ENCODE data around the gene ARHGAP42. TPM values are rescaled to one million over a fixed set of nuclear protein-coding genes. Genes with fewer than 3 reads are reported as not detected.

The ARHGAP42 gene
- total RNA-seq, 1 experiment from 2014 or later = 39.1 TPM

DNA sequence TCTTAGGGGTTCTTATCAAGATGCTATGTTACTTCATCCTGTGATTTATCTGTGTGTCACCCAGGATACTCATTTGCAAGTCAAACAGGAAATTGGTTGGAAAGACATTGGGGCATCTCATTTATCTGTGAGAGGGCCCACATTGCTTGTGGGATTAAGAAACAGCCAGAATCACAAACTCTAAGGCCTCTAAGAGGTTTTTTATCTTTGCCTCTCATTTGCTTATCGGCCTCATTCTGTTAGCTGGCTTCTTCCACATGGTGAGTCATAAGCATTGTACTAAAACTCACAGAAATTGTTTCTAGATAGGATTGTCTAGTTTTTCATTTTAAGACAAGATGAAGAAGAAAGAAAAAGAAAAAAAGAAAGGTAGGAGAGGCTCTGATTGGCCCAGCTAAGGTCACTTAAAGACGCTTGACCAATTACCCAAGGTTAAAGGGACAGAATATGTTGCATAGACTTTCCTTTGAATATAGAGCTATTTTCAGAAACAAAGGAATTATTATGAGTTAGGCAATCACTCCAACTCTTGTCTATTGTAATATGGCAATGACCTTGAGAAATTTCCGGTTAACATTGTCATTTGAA is 121.9 kb downstream of the ARHGAP42 start:
- Mint-ChIP-seq H3K4me3 (no peak overlapping the region), H3K27me3 (ENCODE audit: low read depth) (peaks cover 1% of the 10 kb centered on the region; the same call in 1 of the 2 replicates), H3K36me3 (ENCODE audit: insufficient read depth in 1 of 3, low read depth in 3 of 3) (no peaks in the 10 kb centered on the region), H3K27ac (peak overlapping the region; percentile 19 to 94 (median 29); a peak in 3 of 7 replicates), H3K9me3 (no peaks in the 10 kb centered on the region), H3K4me1 (peaks cover 22 to 33% of the 10 kb centered on the region in 2 experiments)
- no peak overlapping the region for H4K8ac ChIP-seq (replicated peaks; ENCODE audit: insufficient read length, low read depth, low read length)
- H2BK12ac ChIP-seq (ENCODE audit: insufficient read length, low read depth, low read length) = no peak overlapping the region
- H3K27ac ChIP-seq (ENCODE audit: insufficient read length, low read depth, low read length) = no peak overlapping the region
- peaks cover under 1% of the 10 kb centered on the region for H3K79me1 ChIP-seq (ENCODE audit: insufficient read depth, low read depth, low read length, poor library complexity, severe bottlenecking)
- H3K18ac ChIP-seq (ENCODE audit: insufficient read length, low read depth, low read length) = no peak overlapping the region
- no peak overlapping the region for H3K9ac ChIP-seq (ENCODE audit: extremely low read depth, insufficient read length, low read length)
- H2BK20ac ChIP-seq (ENCODE audit: low read depth, low read length, poor library complexity, severe bottlenecking) = no peak overlapping the region
- no peak overlapping the region for H3K56ac ChIP-seq (ENCODE audit: insufficient read length, low read depth, low read length)
- H3K4ac ChIP-seq (ENCODE audit: low read depth, low read length) = no peak overlapping the region
- WGBS (ENCODE audit: extremely low coverage, insufficient read length, low lambda C conversion rate) = no CpG with 5 or more reads among the region's 3 CpGs
- DNase-seq = no peak
- H4K20me1 ChIP-seq (ENCODE audit: control insufficient read depth, insufficient read depth, insufficient read length) = no peaks in the 10 kb centered on the region
- TF ChIP-seq CTCF (conservative IDR thresholded peaks at IDR 0.05) = no peak
- no peak overlapping the region for H3K23ac ChIP-seq (ENCODE audit: insufficient read length, low read depth, low read length)
- H3K4me2 ChIP-seq (ENCODE audit: insufficient read depth, insufficient read length, low read length) = no peak overlapping the region
- H2BK5ac ChIP-seq (ENCODE audit: insufficient read length, low read length) = no peak overlapping the region
- no peaks in the 10 kb centered on the region for H3K23me2 ChIP-seq (ENCODE audit: insufficient read length, low read depth, low read length, poor library complexity, severe bottlenecking)
- no peak overlapping the region for H2BK120ac ChIP-seq (ENCODE audit: low read depth, low read length, poor library complexity, severe bottlenecking)
- no peak overlapping the region for H3K14ac ChIP-seq (ENCODE audit: insufficient read depth, low read length)
- H3T11ph ChIP-seq (ENCODE audit: low read length) = no peak overlapping the region
- H4K5ac ChIP-seq (ENCODE audit: insufficient read length, low read depth, low read length) = no peak overlapping the region
- no peaks in the 10 kb centered on the region for H3K9me3 ChIP-seq (ENCODE audit: control insufficient read depth, low read depth, low read length)
- H2AK5ac ChIP-seq (ENCODE audit: insufficient read length, low read length) = no peak overlapping the region
- H3K27me3 ChIP-seq (ENCODE audit: insufficient read depth, low read length) = no peaks in the 10 kb centered on the region
- peaks cover 3% of the 10 kb centered on the region; the same call in 1 of the 2 replicates for H3K4me1 ChIP-seq (ENCODE audit: insufficient read depth, low read length)
- no peak overlapping the region for H4K91ac ChIP-seq (ENCODE audit: insufficient read length, low read depth, low read length)
- H2AFZ ChIP-seq (ENCODE audit: low read length) = no peak overlapping the region
- no peaks in the 10 kb centered on the region for H3K79me2 ChIP-seq (ENCODE audit: insufficient read depth, low read length)
- H2BK15ac ChIP-seq (ENCODE audit: low read depth, low read length) = no peak overlapping the region

Measured in H9 (cell line).